HG02981 (cell line): ENCODE results near the gene GRAMD1A.

ENCODE experiments used
- ATAC-seq: cut with Tn5 transposase; IDR thresholded peaks from one replicate; pipeline ENCODE4 v1.9.1; 2021; ENCODE audit warnings: mild to moderate bottlenecking, moderate library complexity; ENCODE audit not compliant: unreplicated experiment

Gene GRAMD1A

GRCh38 chr19:35070471-35070870, 70.3 kb downstream of the GRAMD1A start:
- ATAC-seq: no peak

- ATAC-seq: no peak
Measured at GRCh38 chr19:35073516-35073915, 73.4 kb downstream of the GRAMD1A start.

GRCh38 chr19:35073941-35074340, 73.8 kb downstream of the GRAMD1A start:
- no peak for ATAC-seq

GRCh38 chr19:35074426-35075201, 74.5 kb downstream of the GRAMD1A start:
- ATAC-seq: no peak

GRCh38 chr19:35075202-35076025, 75.3 kb downstream of the GRAMD1A start:
- no peak for ATAC-seq

- ATAC-seq: no peak
Measured at GRCh38 chr19:35076026-35076370, 75.9 kb downstream of the GRAMD1A start.
